IMR-90 (cell line): ENCODE measurements around the gene IDI2.

Source experiments
- BHLHE40 ChIP-seq: fragments of 150-350 bp; IDR thresholded peaks from 2 replicates; pipeline ENCODE4 v1.6.1; 2016; ENCODE audit warnings: mild to moderate bottlenecking, low read depth, low read length
- CEBPB ChIP-seq: IDR thresholded peaks from 2 replicates; pipeline ENCODE4 v1.6.1; 2012; ENCODE audit warnings: low read depth, low read length, improper control_type of control experiment
- CTCF ChIP-seq: conservative IDR thresholded peaks from 2 replicates; pipeline ENCODE4 v1.5.1; 2012; ENCODE audit warnings: mild to moderate bottlenecking, low read depth, low read length, improper control_type of control experiment
- MXI1 ChIP-seq: IDR thresholded peaks from 2 replicates; pipeline ENCODE4 v1.6.1; 2012; ENCODE audit warnings: low read depth, mild to moderate bottlenecking, low read length, moderate library complexity, borderline replicate concordance
- POLR2A ChIP-seq: IDR thresholded peaks from 2 replicates; pipeline ENCODE4 v1.6.1; 2012; ENCODE audit warnings: mild to moderate bottlenecking, low read depth, low read length
- RAD21 ChIP-seq: IDR thresholded peaks from 2 replicates; pipeline ENCODE4 v1.6.1; 2012; ENCODE audit warnings: low read length, improper control_type of control experiment
- USF2 ChIP-seq: fragments of 150-350 bp; IDR thresholded peaks from 2 replicates; pipeline ENCODE4 v1.6.1; 2017; ENCODE audit warnings: mild to moderate bottlenecking, antibody characterized with exemption, low read length, low read depth

GRCh38 chr10:1044964-1045363 is 19.3 kb upstream of the IDI2 start:
- no peak for TF ChIP-seq CTCF
- TF ChIP-seq USF2, result no peak
- no peak for TF ChIP-seq RAD21
- peak; percentile 48; the same call in 1 of the 2 replicates for TF ChIP-seq POLR2A
- no peak for TF ChIP-seq BHLHE40
- TF ChIP-seq CEBPB, result no peak
- TF ChIP-seq MXI1, result no peak
